Measurements from ENCODE around the gene GHSR. TPM values are rescaled to one million over a fixed set of nuclear protein-coding genes. Genes with fewer than 3 reads are reported as not detected.

GHSR gene
- total RNA-seq, 1 experiment from 2014 or later: not detected

- H3K79me2 ChIP-seq (ENCODE audit: low read depth): no peaks in the 10 kb centered on the region
- TF ChIP-seq CTCF (conservative IDR thresholded peaks at IDR 0.05) (no peak), EZH2 (IDR thresholded peaks at IDR 0.05; ENCODE audit: low read depth) (no peak)
- BruUV-seq (replicated peaks): no TSS peak
- intact Hi-C loops (cut with micrococcal nuclease; ENCODE audit: unreplicated experiment): no loop called here
- peaks cover 70% of the 10 kb centered on the region for H3K36me3 ChIP-seq (ENCODE audit: low read depth)
- H3K9me3 ChIP-seq (ENCODE audit: insufficient read depth, low read depth): no peaks in the 10 kb centered on the region
- no peak overlapping the region for H3K27ac ChIP-seq
- ChIA-PET CTCF (no interaction called here), POLR2A (ENCODE audit: unreplicated experiment) (no interaction called here)
- H3K4me1 ChIP-seq (replicated peaks; ENCODE audit: insufficient read depth): no peaks in the 10 kb centered on the region
- H4K20me1 ChIP-seq (ENCODE audit: insufficient read depth): peaks cover 12% of the 10 kb centered on the region; the same call in 1 of the 2 replicates
- H3K9me2 ChIP-seq (ENCODE audit: insufficient read depth): no peaks in the 10 kb centered on the region
- no peak overlapping the region for H3K4me3 ChIP-seq
- peaks cover 71% of the 10 kb centered on the region for H3F3A ChIP-seq (ENCODE audit: insufficient read depth, low read depth)
- no peak for DNase-seq
- no peak overlapping the region for H2AFZ ChIP-seq
- no peaks in the 10 kb centered on the region for H3K27me3 ChIP-seq (ENCODE audit: insufficient read depth, low read depth)
- no peak overlapping the region for H3K4me2 ChIP-seq
These were observed 53.6 kb downstream of the GHSR start for GRCh38 chr3:172394692-172395091.

Other genes starting within 250 kb of the GHSR start
- gene TNFSF10, start 75.0 kb upstream of the GHSR start, total RNA-seq (2021): 18.3 and 21.4 TPM in 2 replicates